HepG2 (cell line): Measurements from ENCODE around the gene EEFSEC. TPM values are rescaled to one million over a fixed set of nuclear protein-coding genes. Genes with fewer than 3 reads are reported as not detected.

Source experiments
- ATM ChIP-seq: fragments of 450-650 bp; IDR thresholded peaks from 2 replicates; pipeline ENCODE4 v1.7.1; 2017; ENCODE audit warnings: mild to moderate bottlenecking, borderline replicate concordance
- CBX5 ChIP-seq: sonication (generic); formaldehyde crosslinking; IDR thresholded peaks from 2 replicates; pipeline ENCODE4 v1.4.0; 2020; ENCODE audit warnings: missing genetic modification reagents, borderline replicate concordance
- ERF ChIP-seq: IDR thresholded peaks from 2 replicates; pipeline ENCODE4 v1.6.1; 2018; ENCODE audit warnings: missing biosample characterization, missing genetic modification reagents
- HNRNPL ChIP-seq: fragments of 200-400 bp; formaldehyde crosslinking; IDR thresholded peaks from 2 replicates; pipeline ENCODE4 v1.6.1; 2017; ENCODE audit warnings: mild to moderate bottlenecking, low read depth, low read length
- KDM3A ChIP-seq: IDR thresholded peaks from 2 replicates; pipeline ENCODE4 v1.6.1; 2018; ENCODE audit warnings: low read depth, missing compliant biosample characterization
- MEIS2 ChIP-seq: sonication (generic); formaldehyde crosslinking; IDR thresholded peaks from 2 replicates; pipeline ENCODE4 v1.9.0; 2021; ENCODE audit warnings: mild to moderate bottlenecking, missing genetic modification reagents
- NCOA2 ChIP-seq: sonication (generic); formaldehyde crosslinking; IDR thresholded peaks from 2 replicates; pipeline ENCODE4 v1.8.0; 2022; ENCODE audit warnings: inconsistent platforms
- PRPF4 ChIP-seq: fragments of 200-400 bp; formaldehyde crosslinking; IDR thresholded peaks from 2 replicates; pipeline ENCODE4 v1.6.1; 2016; ENCODE audit warnings: low read length, low read depth; ENCODE audit not compliant: poor library complexity, severe bottlenecking
- RBFOX2 ChIP-seq: fragments of 200-400 bp; formaldehyde crosslinking; IDR thresholded peaks from 2 replicates; pipeline ENCODE4 v1.6.1; 2017; ENCODE audit warnings: low read depth, mild to moderate bottlenecking, low read length
- RXRB ChIP-seq: IDR thresholded peaks from 2 replicates; pipeline ENCODE4 v1.6.1; 2016; ENCODE audit warnings: borderline replicate concordance, missing genetic modification reagents, missing compliant biosample characterization
- YEATS4 ChIP-seq: sonication (generic); formaldehyde crosslinking; IDR thresholded peaks from 2 replicates; pipeline ENCODE4 v1.4.0; 2020; ENCODE audit warnings: missing genetic modification reagents, borderline replicate concordance
- ZNF10 ChIP-seq: sonication (generic); formaldehyde crosslinking; IDR thresholded peaks from 2 replicates; pipeline ENCODE4 v1.4.0; 2020; ENCODE audit warnings: mild to moderate bottlenecking, low read depth, missing genetic modification reagents, borderline replicate concordance
- ZNF317 ChIP-seq: sonication (generic); formaldehyde crosslinking; IDR thresholded peaks from 2 replicates; pipeline ENCODE4 v1.5.0; 2020; ENCODE audit warnings: mild to moderate bottlenecking, missing genetic modification reagents
- ZNF34 ChIP-seq: sonication (generic); formaldehyde crosslinking; IDR thresholded peaks from 2 replicates; pipeline ENCODE4 v1.4.0; 2020; ENCODE audit warnings: mild to moderate bottlenecking, missing genetic modification reagents, borderline replicate concordance
- ZNF350 ChIP-seq: sonication (generic); formaldehyde crosslinking; IDR thresholded peaks from 2 replicates; pipeline ENCODE4 v1.4.0; 2020; ENCODE audit warnings: mild to moderate bottlenecking, low read depth, missing genetic modification reagents, borderline replicate concordance
- ZSCAN25 ChIP-seq: sonication (generic); formaldehyde crosslinking; IDR thresholded peaks from 2 replicates; pipeline ENCODE4 v1.8.0; 2022; ENCODE audit warnings: mild to moderate bottlenecking, missing genetic modification reagents
- ZSCAN31 ChIP-seq: sonication (generic); formaldehyde crosslinking; IDR thresholded peaks from 2 replicates; pipeline ENCODE4 v1.5.0; 2020; ENCODE audit warnings: low read depth, mild to moderate bottlenecking, missing genetic modification reagents
- polyA plus RNA-seq, 8 experiments: library from polyadenylated mRNA; depleted of rRNA in 3 of 8; stranded (reverse) in 7 of 8; unstranded in 1 of 8; fragments of >200 nt; fragmentation: Illumina TruSeq in 4 of 8; extraction: Trizol in 4 of 8; gene quantifications; 2 replicates each; pipeline versions ENCODE4 v1.2.1 to v1.2.3, GENCODE V29; 2011 to 2016; ENCODE audit warnings: low read depth in 4 of 8, missing spikeins in 1 of 8, mixed read lengths in 1 of 8; ENCODE audit not compliant: insufficient read depth in 1 of 8
- total RNA-seq, 5 experiments: library from RNA; depleted of rRNA; stranded (reverse); fragments of >200 nt; fragmentation: Illumina TruSeq; extraction: Trizol; gene quantifications; 2 replicates each; pipeline ENCODE4 v1.2.3, GENCODE V29; 2016; ENCODE audit warnings: low read depth in 1 of 5
- TF ChIP-seq, protein P1 (sequence below): IDR thresholded peaks from 2 replicates; pipeline ENCODE4 v1.6.1; 2016; ENCODE audit warnings: mild to moderate bottlenecking
- TF ChIP-seq, protein P2 (sequence below): sonication (generic); formaldehyde crosslinking; IDR thresholded peaks from 2 replicates; pipeline ENCODE4; 2020; ENCODE audit warnings: missing genetic modification reagents, mild to moderate bottlenecking, borderline replicate concordance
- TF ChIP-seq, protein P3 (sequence below): sonication (generic); formaldehyde crosslinking; IDR thresholded peaks from 2 replicates; pipeline ENCODE4 v1.4.0; 2020; ENCODE audit warnings: missing genetic modification reagents; ENCODE audit errors: not compliant biosample characterization
- TF ChIP-seq, protein P4 (sequence below): sonication (generic); formaldehyde crosslinking; IDR thresholded peaks from 2 replicates; pipeline ENCODE4 v1.8.0; 2023; ENCODE audit warnings: mild to moderate bottlenecking, missing genetic modification reagents
- TF ChIP-seq, protein P5 (sequence below): sonication (generic); formaldehyde crosslinking; IDR thresholded peaks from 2 replicates; pipeline ENCODE4 v1.4.0; 2020; ENCODE audit warnings: missing genetic modification reagents

EEFSEC gene
- total and polyA plus RNA-seq, 2 of the 13 experiments (the other 11 are each of a cell fraction or from before 2014, with no cell fraction given) = 6.4 to 24.2 TPM

DNA sequence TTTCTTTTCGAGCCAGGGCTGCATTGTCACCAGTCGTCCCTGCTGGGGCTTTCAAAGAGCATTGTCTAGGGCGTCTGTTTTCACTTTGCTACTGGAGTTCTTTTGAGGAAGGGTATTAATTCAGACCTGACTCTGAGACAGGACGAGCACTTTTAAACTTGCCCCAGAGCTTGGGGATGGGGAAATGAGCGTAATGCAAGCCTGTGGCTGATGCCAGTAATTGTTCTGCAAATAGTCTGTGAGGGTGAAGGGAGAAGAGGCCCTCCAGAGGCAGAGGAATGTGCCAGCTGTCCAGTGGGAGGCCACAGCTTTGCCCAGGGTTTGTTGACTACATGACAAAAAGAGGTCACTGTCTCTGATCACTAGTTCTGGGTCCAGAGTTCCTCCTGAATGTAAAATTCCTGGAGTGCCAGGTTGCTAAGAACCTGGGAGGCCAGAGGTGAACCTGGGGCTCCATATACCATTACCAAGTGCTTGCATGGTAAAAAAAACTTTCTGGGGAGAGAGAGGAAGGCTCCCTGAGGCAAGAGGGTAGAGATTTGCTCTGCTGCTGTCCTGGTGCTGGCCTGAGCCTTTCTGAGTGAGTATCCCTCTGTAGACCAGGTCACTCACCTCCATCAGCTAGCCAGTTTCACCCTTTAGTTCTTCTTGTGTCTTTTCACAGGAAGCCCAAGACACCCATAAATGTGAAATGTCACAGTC is 14.8 kb downstream of the EEFSEC start (continued):
- TF ChIP-seq, protein P1, sequence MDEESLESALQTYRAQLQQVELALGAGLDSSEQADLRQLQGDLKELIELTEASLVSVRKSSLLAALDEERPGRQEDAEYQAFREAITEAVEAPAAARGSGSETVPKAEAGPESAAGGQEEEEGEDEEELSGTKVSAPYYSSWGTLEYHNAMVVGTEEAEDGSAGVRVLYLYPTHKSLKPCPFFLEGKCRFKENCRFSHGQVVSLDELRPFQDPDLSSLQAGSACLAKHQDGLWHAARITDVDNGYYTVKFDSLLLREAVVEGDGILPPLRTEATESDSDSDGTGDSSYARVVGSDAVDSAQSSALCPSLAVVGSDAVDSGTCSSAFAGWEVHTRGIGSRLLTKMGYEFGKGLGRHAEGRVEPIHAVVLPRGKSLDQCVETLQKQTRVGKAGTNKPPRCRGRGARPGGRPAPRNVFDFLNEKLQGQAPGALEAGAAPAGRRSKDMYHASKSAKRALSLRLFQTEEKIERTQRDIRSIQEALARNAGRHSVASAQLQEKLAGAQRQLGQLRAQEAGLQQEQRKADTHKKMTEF = peak; percentile 94
- TF ChIP-seq, protein P2, sequence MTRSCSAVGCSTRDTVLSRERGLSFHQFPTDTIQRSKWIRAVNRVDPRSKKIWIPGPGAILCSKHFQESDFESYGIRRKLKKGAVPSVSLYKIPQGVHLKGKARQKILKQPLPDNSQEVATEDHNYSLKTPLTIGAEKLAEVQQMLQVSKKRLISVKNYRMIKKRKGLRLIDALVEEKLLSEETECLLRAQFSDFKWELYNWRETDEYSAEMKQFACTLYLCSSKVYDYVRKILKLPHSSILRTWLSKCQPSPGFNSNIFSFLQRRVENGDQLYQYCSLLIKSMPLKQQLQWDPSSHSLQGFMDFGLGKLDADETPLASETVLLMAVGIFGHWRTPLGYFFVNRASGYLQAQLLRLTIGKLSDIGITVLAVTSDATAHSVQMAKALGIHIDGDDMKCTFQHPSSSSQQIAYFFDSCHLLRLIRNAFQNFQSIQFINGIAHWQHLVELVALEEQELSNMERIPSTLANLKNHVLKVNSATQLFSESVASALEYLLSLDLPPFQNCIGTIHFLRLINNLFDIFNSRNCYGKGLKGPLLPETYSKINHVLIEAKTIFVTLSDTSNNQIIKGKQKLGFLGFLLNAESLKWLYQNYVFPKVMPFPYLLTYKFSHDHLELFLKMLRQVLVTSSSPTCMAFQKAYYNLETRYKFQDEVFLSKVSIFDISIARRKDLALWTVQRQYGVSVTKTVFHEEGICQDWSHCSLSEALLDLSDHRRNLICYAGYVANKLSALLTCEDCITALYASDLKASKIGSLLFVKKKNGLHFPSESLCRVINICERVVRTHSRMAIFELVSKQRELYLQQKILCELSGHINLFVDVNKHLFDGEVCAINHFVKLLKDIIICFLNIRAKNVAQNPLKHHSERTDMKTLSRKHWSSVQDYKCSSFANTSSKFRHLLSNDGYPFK (CRISPR knock-in tag) = peak; percentile 59; the same call in 1 of the 2 replicates
- TF ChIP-seq CBX5 (CRISPR knock-in tag) (peak; percentile 82; the same call in 1 of the 2 replicates), MEIS2 (CRISPR knock-in tag) (peak; percentile 85; the same call in 1 of the 2 replicates), ZSCAN25 (CRISPR knock-in tag) (0 out of 2 replicates have a peak, but pooled peaks have one; percentile 32), ZSCAN31 (CRISPR knock-in tag) (peak; percentile 75; the same call in 1 of the 2 replicates), YEATS4 (CRISPR knock-in tag) (peak; percentile 66; the same call in 1 of the 2 replicates), RBFOX2 (peak; percentile 45; the same call in 1 of the 2 replicates), ZNF317 (CRISPR knock-in tag) (no peak; the same call in 1 of the 2 replicates), HNRNPL (peak; percentile 83), KDM3A (CRISPR knock-in tag) (peak; percentile 70), ZNF34 (no peak), ATM (no peak), RXRB (CRISPR knock-in tag) (peak; percentile 93), ERF (CRISPR knock-in tag) (peak; percentile 73; the same call in 1 of the 2 replicates), ZNF10 (CRISPR knock-in tag) (no peak), NCOA2 (CRISPR knock-in tag) (peak; percentile 92), ZNF350 (peak; percentile 37; the same call in 1 of the 2 replicates), PRPF4 (no peak)
- TF ChIP-seq, protein P3, sequence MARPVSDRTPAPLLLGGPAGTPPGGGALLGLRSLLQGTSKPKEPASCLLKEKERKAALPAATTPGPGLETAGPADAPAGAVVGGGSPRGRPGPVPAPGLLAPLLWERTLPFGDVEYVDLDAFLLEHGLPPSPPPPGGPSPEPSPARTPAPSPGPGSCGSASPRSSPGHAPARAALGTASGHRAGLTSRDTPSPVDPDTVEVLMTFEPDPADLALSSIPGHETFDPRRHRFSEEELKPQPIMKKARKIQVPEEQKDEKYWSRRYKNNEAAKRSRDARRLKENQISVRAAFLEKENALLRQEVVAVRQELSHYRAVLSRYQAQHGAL (CRISPR knock-in tag) = no peak
- TF ChIP-seq, protein P4, sequence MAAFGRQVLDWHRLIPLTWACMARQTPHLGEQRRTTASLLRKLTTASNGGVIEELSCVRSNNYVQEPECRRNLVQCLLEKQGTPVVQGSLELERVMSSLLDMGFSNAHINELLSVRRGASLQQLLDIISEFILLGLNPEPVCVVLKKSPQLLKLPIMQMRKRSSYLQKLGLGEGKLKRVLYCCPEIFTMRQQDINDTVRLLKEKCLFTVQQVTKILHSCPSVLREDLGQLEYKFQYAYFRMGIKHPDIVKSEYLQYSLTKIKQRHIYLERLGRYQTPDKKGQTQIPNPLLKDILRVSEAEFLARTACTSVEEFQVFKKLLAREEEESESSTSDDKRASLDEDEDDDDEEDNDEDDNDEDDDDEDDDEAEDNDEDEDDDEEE = no peak
- TF ChIP-seq, protein P5, sequence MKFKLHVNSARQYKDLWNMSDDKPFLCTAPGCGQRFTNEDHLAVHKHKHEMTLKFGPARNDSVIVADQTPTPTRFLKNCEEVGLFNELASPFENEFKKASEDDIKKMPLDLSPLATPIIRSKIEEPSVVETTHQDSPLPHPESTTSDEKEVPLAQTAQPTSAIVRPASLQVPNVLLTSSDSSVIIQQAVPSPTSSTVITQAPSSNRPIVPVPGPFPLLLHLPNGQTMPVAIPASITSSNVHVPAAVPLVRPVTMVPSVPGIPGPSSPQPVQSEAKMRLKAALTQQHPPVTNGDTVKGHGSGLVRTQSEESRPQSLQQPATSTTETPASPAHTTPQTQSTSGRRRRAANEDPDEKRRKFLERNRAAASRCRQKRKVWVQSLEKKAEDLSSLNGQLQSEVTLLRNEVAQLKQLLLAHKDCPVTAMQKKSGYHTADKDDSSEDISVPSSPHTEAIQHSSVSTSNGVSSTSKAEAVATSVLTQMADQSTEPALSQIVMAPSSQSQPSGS (CRISPR knock-in tag) = peak; percentile 68
